Caco-2 (cell line): ENCODE measurements around the gene DBP. TPM values are rescaled to one million over a fixed set of nuclear protein-coding genes. Genes with fewer than 3 reads are reported as not detected.

Source experiments
- BruUV-seq: library from RNA; stranded (reverse); fragments of 400-500 nt; replicated peaks from 2 replicates; lab custom pipeline; 2021; lab: Mats Ljungman, UMichigan
- CTCF ChIA-PET: fragments of 300-600 bp; sonication (Branson Sonifier 250); formaldehyde crosslinking; loops from one replicate; lab custom pipeline; 2022; ENCODE audit warnings: antibody characterized with exemption; lab: Charles Lee
- POLR2A ChIA-PET: fragments of 300-600 bp; sonication (Branson Sonifier 250); formaldehyde crosslinking; loops from one replicate; lab custom pipeline; 2022; ENCODE audit warnings: antibody characterized with exemption; lab: Charles Lee
- DNase-seq, 2 experiments: peaks; one replicate each; pipeline versions ENCODE4 v3.0.0 to v3.0.0-alpha.2; 2020 to 2022
- H3K27me3 ChIP-seq: replicated peaks from 2 replicates; pipeline ENCODE4 v1.6.0; 2011; ENCODE audit warnings: low read length; ENCODE audit not compliant: control insufficient read depth, insufficient read depth
- H3K36me3 ChIP-seq: 2 replicates; pipeline ENCODE4 v1.5.1; 2011; ENCODE audit warnings: low read length; ENCODE audit not compliant: control insufficient read depth, insufficient read depth
- H3K4me1 ChIP-seq: fragments of 250-450 bp; sonication (Bioruptor Pico); 2 replicates; pipeline ENCODE4 v1.5.1; 2020; ENCODE audit warnings: mild to moderate bottlenecking
- H3K4me3 ChIP-seq: 2 replicates; pipeline ENCODE4 v1.5.1; 2011; ENCODE audit warnings: low read depth, mild to moderate bottlenecking, control low read depth, low read length
- H3K9me3 ChIP-seq: fragments of 250-450 bp; sonication (Bioruptor Pico); 2 replicates; pipeline ENCODE4 v1.5.1; 2020; ENCODE audit warnings: mild to moderate bottlenecking, moderate library complexity
- H3K27ac Mint-ChIP-seq: one replicate; pipeline ENCODE4 v1.8.0; 2022; ENCODE audit warnings: mixed read lengths; ENCODE audit not compliant: unreplicated experiment
- H3K27me3 Mint-ChIP-seq: one replicate; pipeline ENCODE4 v1.8.0; 2022; ENCODE audit warnings: mixed read lengths; ENCODE audit not compliant: insufficient read depth, unreplicated experiment
- H3K36me3 Mint-ChIP-seq: one replicate; pipeline ENCODE4 v1.8.0; 2022; ENCODE audit warnings: mild to moderate bottlenecking, mixed read lengths; ENCODE audit not compliant: insufficient read depth, unreplicated experiment
- H3K4me1 Mint-ChIP-seq: one replicate; pipeline ENCODE4 v1.8.0; 2022; ENCODE audit warnings: low read depth, mixed read lengths; ENCODE audit not compliant: unreplicated experiment
- H3K4me3 Mint-ChIP-seq: one replicate; pipeline ENCODE4 v1.8.0; 2022; ENCODE audit warnings: mild to moderate bottlenecking, moderate library complexity, mixed read lengths; ENCODE audit not compliant: unreplicated experiment
- H3K9me3 Mint-ChIP-seq: one replicate; pipeline ENCODE4 v1.8.0; 2022; ENCODE audit warnings: mixed read lengths; ENCODE audit not compliant: unreplicated experiment
- intact Hi-C: fragments of 100-400 bp; cut with micrococcal nuclease; formaldehyde crosslinking; loops from one replicate; pipeline ENCODE4 v1.10.0; 2022; ENCODE audit not compliant: unreplicated experiment
- total RNA-seq: library from RNA; stranded (reverse); gene quantifications from 2 replicates; pipeline ENCODE4 v1.2.3, GENCODE V29; 2022
- TF ChIP-seq, protein P1 (sequence below), 2 experiments: fragments of 200-600 bp in 1 of 2; IDR thresholded peaks; 1 replicate in 1 of 2; 2 replicates in 1 of 2; pipeline versions ENCODE4 v1.5.1 to v1.8.0; 2011 to 2022; ENCODE audit warnings: antibody characterized with exemption in 1 of 2, control low read depth in 1 of 2, inconsistent platforms in 1 of 2, low read depth in 1 of 2, low read length in 1 of 2, mild to moderate bottlenecking in 1 of 2, moderate library complexity in 1 of 2; ENCODE audit not compliant: insufficient read depth in 1 of 2, severe bottlenecking in 1 of 2, unreplicated experiment in 1 of 2

DBP gene
- total RNA-seq, 1 experiment from 2014 or later = 17.4 TPM

DNA sequence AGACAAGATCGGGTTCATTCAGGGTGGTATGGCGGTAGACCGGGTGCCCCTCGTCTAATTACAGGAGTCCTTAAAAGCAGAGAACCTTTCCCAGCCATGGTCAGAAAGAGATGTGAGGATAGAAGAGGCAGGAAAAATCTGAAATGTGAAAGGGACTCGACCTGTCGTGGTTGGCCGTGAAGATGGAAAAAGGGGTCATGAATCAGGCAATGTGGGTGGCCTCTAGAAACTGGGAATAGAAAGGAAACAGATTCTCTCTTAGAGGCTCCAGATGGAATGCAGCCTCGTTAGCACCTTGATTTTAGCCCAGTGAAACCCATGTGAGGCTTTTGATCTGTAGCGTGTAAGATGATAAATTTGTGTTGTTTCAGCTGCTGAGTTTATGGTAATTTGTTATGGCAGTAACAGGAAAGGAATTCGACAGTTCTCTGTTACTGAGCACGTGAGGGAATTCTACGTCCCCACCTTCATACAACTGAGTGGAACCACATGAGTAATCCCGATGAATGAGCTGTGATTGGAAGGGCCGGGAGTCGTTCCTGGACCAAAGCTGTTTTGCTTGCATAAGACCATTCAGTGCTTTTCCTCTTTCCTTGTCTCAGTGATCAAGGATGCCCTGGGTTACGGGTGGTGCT lies 19.8 kb upstream of the DBP start:
- H3K4me1 ChIP-seq = peaks cover 10% of the 10 kb centered on the region; the same call in 1 of the 2 replicates
- H3K36me3 Mint-ChIP-seq = peaks cover 9% of the 10 kb centered on the region
- TF ChIP-seq, protein P1, sequence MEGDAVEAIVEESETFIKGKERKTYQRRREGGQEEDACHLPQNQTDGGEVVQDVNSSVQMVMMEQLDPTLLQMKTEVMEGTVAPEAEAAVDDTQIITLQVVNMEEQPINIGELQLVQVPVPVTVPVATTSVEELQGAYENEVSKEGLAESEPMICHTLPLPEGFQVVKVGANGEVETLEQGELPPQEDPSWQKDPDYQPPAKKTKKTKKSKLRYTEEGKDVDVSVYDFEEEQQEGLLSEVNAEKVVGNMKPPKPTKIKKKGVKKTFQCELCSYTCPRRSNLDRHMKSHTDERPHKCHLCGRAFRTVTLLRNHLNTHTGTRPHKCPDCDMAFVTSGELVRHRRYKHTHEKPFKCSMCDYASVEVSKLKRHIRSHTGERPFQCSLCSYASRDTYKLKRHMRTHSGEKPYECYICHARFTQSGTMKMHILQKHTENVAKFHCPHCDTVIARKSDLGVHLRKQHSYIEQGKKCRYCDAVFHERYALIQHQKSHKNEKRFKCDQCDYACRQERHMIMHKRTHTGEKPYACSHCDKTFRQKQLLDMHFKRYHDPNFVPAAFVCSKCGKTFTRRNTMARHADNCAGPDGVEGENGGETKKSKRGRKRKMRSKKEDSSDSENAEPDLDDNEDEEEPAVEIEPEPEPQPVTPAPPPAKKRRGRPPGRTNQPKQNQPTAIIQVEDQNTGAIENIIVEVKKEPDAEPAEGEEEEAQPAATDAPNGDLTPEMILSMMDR (IDR thresholded peaks at IDR 0.05; ENCODE audit: insufficient read depth in 1 of 2, low read depth in 1 of 2, low read length in 1 of 2, severe bottlenecking in 1 of 2, unreplicated experiment in 1 of 2) = no peak
- H3K27me3 Mint-ChIP-seq = no peaks in the 10 kb centered on the region
- H3K9me3 Mint-ChIP-seq = no peaks in the 10 kb centered on the region
- no peak overlapping the region for H3K4me3 ChIP-seq
- H3K27ac Mint-ChIP-seq = no peak overlapping the region
- H3K9me3 ChIP-seq = no peaks in the 10 kb centered on the region
- no peaks in the 10 kb centered on the region for H3K36me3 ChIP-seq
- POLR2A ChIA-PET = no interaction called here
- H3K27me3 ChIP-seq = no peaks in the 10 kb centered on the region
- DNase-seq = no peak
- no TSS peak for BruUV-seq
- no peak overlapping the region for H3K4me3 Mint-ChIP-seq
- no peaks in the 10 kb centered on the region for H3K4me1 Mint-ChIP-seq
- intact Hi-C loops = no loop called here
- CTCF ChIA-PET = no interaction called here

GRCh38 chr19:48654299-48655059 lies 17.3 kb upstream of the DBP start:
- ChIA-PET POLR2A (no interaction called here), CTCF (interaction anchor here (0.6 kb wide), 1 partner anchor 841 kb away, joined by 3 read pairs; no protein-coding TSS in a partner anchor)
- intact Hi-C loops = no loop called here

DNA sequence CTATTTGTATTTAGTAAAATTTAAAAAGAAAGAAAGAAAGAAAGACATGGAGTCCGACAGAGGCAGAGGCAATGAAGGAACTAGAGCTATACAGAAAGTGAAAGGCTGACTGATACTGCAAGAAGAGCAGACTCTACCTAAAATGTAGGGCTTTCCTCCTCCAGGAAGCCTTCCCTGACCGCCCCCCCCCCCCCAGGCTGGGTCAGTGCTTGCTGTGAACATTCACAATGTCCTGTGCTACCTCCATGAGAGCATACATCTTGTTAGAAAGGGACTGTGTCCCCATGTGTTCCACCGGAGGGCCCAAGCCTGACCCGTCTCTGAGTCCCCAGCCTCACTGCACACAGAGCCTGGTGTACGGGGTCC lies 14.5 kb upstream of the DBP start:
- TF ChIP-seq, protein P1 (IDR thresholded peaks at IDR 0.05; ENCODE audit: insufficient read depth in 1 of 2, low read depth in 1 of 2, low read length in 1 of 2, severe bottlenecking in 1 of 2, unreplicated experiment in 1 of 2) = no peak
- Mint-ChIP-seq H3K4me3 (no peak overlapping the region), H3K27me3 (no peaks in the 10 kb centered on the region), H3K4me1 (peaks cover 6% of the 10 kb centered on the region), H3K27ac (no peak overlapping the region), H3K9me3 (no peaks in the 10 kb centered on the region), H3K36me3 (no peaks in the 10 kb centered on the region)
- no peaks in the 10 kb centered on the region for H3K9me3 ChIP-seq
- intact Hi-C loops = no loop called here
- no peak for DNase-seq
- no peaks in the 10 kb centered on the region for H3K27me3 ChIP-seq
- ChIA-PET POLR2A (interaction anchor here (0.5 kb wide), 1 partner anchor 185 kb away, joined by 8 read pairs; the partner anchor contains the start of gene HSD17B14), CTCF (interaction anchor here (0.6 to 1.0 kb wide), 3 partner anchors 8 to 324 kb away, joined by 3 to 5 read pairs (median 4); no protein-coding TSS in a partner anchor)
- H3K36me3 ChIP-seq = no peaks in the 10 kb centered on the region
- no peak overlapping the region for H3K4me3 ChIP-seq
- no peaks in the 10 kb centered on the region for H3K4me1 ChIP-seq
- BruUV-seq = no TSS peak

More at GRCh38 chr19:48654299-48655059, 17.3 kb upstream of the DBP start:
- Histone ChIP-seq H3K27me3 (no peaks in the 10 kb centered on the region), H3K4me3 (no peak overlapping the region), H3K9me3 (no peaks in the 10 kb centered on the region), H3K4me1 (no peaks in the 10 kb centered on the region), H3K36me3 (no peaks in the 10 kb centered on the region)
- Mint-ChIP-seq H3K27ac (no peak overlapping the region), H3K4me3 (no peak overlapping the region), H3K36me3 (no peaks in the 10 kb centered on the region), H3K27me3 (no peaks in the 10 kb centered on the region), H3K4me1 (no peaks in the 10 kb centered on the region), H3K9me3 (no peaks in the 10 kb centered on the region)
- no TSS peak for BruUV-seq
- TF ChIP-seq, protein P1 (IDR thresholded peaks at IDR 0.05; ENCODE audit: insufficient read depth in 1 of 2, low read depth in 1 of 2, low read length in 1 of 2, severe bottlenecking in 1 of 2, unreplicated experiment in 1 of 2) = no peak
- no peak for DNase-seq
